ENCODE data around the gene IGSF8. TPM values are rescaled to one million over a fixed set of nuclear protein-coding genes. Genes with fewer than 3 reads are reported as not detected.

IGSF8 gene
- total RNA-seq, 1 donor from 2014 or later: 21.6 TPM

GRCh38 chr1:160047111-160047991 lies 51.1 kb downstream of the IGSF8 start:
- TF ChIP-seq, protein P1, sequence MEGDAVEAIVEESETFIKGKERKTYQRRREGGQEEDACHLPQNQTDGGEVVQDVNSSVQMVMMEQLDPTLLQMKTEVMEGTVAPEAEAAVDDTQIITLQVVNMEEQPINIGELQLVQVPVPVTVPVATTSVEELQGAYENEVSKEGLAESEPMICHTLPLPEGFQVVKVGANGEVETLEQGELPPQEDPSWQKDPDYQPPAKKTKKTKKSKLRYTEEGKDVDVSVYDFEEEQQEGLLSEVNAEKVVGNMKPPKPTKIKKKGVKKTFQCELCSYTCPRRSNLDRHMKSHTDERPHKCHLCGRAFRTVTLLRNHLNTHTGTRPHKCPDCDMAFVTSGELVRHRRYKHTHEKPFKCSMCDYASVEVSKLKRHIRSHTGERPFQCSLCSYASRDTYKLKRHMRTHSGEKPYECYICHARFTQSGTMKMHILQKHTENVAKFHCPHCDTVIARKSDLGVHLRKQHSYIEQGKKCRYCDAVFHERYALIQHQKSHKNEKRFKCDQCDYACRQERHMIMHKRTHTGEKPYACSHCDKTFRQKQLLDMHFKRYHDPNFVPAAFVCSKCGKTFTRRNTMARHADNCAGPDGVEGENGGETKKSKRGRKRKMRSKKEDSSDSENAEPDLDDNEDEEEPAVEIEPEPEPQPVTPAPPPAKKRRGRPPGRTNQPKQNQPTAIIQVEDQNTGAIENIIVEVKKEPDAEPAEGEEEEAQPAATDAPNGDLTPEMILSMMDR (IDR thresholded peaks at IDR 0.05): no peak
- TF ChIP-seq POLR2AphosphoS5 (IDR thresholded peaks at IDR 0.05; ENCODE audit: insufficient read depth in 1 of 2, low read depth in 1 of 2): no peak
- DNase-seq (ENCODE audit: extremely low spot score in 2 of 2): peak in 1 of 2 donors; percentile 29
- Histone ChIP-seq H3K4me1 (no peaks in the 10 kb centered on the region), H3K27me3 (no peaks in the 10 kb centered on the region), H3K4me3 (no peak overlapping the region), H3K9me3 (no peaks in the 10 kb centered on the region), H3K27ac (no peak overlapping the region), H3K36me3 (no peaks in the 10 kb centered on the region)
- intact Hi-C loops (cut with DNase I): no loop called here

DNA sequence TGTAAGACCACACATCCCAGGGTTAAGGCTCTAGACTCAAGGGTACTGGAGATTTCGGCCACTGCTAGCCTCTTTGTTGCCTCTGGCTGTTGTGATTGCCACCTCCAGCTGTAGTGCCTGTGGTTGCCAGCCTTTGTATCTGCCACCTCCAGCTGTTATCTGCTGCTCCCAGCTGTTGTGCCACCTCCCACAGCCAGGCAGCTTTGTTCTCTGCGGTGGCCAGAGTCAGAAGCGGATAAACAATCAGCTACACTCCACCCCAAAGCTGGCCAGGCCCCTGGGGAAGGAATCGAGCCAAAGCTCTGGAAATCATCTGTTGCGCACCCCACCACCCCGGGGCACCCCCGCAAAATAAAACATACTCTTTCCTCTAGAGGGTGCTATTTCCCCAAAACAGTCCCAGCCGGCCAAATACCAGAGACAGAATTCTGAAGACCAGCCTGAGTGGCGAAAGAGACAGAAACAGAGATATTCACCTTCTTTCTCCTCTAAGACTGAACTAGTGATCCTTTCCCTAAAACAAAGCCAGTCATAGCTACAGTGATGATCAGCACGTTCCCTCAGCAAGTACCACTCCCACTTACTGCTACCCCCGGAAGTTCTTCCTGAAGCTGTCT lies 51.8 kb downstream of the IGSF8 start:
- Histone ChIP-seq H3K9me3 (no peaks in the 10 kb centered on the region), H3K4me3 (no peak overlapping the region), H3K36me3 (no peaks in the 10 kb centered on the region), H3K4me1 (no peaks in the 10 kb centered on the region), H3K27me3 (no peaks in the 10 kb centered on the region), H3K27ac (no peak overlapping the region)
- TF ChIP-seq, protein P1 (IDR thresholded peaks at IDR 0.05): peak; percentile 25 to 58 (median 35)
- no peak for TF ChIP-seq POLR2A (IDR thresholded peaks at IDR 0.05)
- intact Hi-C loops (cut with DNase I): no loop called here
- DNase-seq (ENCODE audit: extremely low spot score in 2 of 2): peak in 1 of 2 donors; percentile 82

DNA sequence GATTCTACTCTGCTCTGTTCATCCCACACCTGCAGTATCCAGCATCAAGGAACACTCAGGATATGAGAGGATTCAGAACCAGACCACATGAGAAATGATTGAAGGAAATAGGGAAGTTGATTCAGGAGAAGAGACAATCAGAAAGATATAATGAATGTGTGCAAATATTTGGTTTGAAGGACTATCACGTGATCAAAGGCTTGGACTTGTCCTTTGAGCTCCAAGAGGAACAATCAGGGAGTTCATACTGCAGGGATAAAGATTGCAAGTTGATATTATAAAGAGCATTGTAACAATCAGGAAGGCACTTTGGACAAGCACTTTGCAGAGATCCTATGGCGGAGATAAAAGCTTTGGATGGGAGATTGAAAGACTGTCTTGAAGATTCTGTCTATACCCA lies 52.8 kb downstream of the IGSF8 start:
- H3K9me3 ChIP-seq: no peaks in the 10 kb centered on the region
- no peak overlapping the region for H3K27ac ChIP-seq
- TF ChIP-seq, protein P1 (IDR thresholded peaks at IDR 0.05): no peak
- TF ChIP-seq POLR2A (IDR thresholded peaks at IDR 0.05) (no peak), POLR2AphosphoS5 (IDR thresholded peaks at IDR 0.05; ENCODE audit: insufficient read depth in 1 of 2, low read depth in 1 of 2) (no peak)
- intact Hi-C loops (cut with DNase I): no loop called here
- no peak overlapping the region for H3K4me3 ChIP-seq
- H3K36me3 ChIP-seq: no peaks in the 10 kb centered on the region
- H3K27me3 ChIP-seq: no peaks in the 10 kb centered on the region
- no peaks in the 10 kb centered on the region for H3K4me1 ChIP-seq
- no peak for DNase-seq (ENCODE audit: extremely low spot score in 2 of 2)

GRCh38 chr1:160043543-160043942 lies 54.9 kb downstream of the IGSF8 start:
- no peaks in the 10 kb centered on the region for H3K27me3 ChIP-seq
- no peaks in the 10 kb centered on the region for H3K9me3 ChIP-seq
- TF ChIP-seq POLR2AphosphoS5 (IDR thresholded peaks at IDR 0.05; ENCODE audit: insufficient read depth in 1 of 2, low read depth in 1 of 2) (no peak), POLR2A (IDR thresholded peaks at IDR 0.05) (no peak)
- TF ChIP-seq, protein P1 (IDR thresholded peaks at IDR 0.05): no peak
- no peak overlapping the region for H3K27ac ChIP-seq
- H3K36me3 ChIP-seq: no peaks in the 10 kb centered on the region
- no peak for DNase-seq (ENCODE audit: extremely low spot score in 2 of 2)
- intact Hi-C loops (cut with DNase I): no loop called here
- no peak overlapping the region for H3K4me3 ChIP-seq
- no peaks in the 10 kb centered on the region for H3K4me1 ChIP-seq

Other genes with a start within 250 kb of the IGSF8 start
- not detected for gene VSIG8, start 236.0 kb downstream of the IGSF8 start, total RNA-seq
- not detected for gene CFAP45, start 198.5 kb downstream of the IGSF8 start, total RNA-seq
- gene TAGLN2, start 173.1 kb downstream of the IGSF8 start, total RNA-seq: 290 TPM
- 5.6 TPM for gene IGSF9, start 153.0 kb downstream of the IGSF8 start, total RNA-seq
- not detected for gene SLAMF9, start 144.4 kb downstream of the IGSF8 start, total RNA-seq
- gene PIGM, start 66.6 kb downstream of the IGSF8 start, total RNA-seq: 2.7 TPM
- not detected for gene KCNJ10, start 28.5 kb downstream of the IGSF8 start, total RNA-seq
- gene KCNJ9, start 17.1 kb downstream of the IGSF8 start, total RNA-seq: not detected
- 11.0 TPM for gene ATP1A2, start 17.1 kb upstream of the IGSF8 start, total RNA-seq
- gene ATP1A4, start 53.0 kb upstream of the IGSF8 start, total RNA-seq: not detected
- not detected for gene CASQ1, start 92.0 kb upstream of the IGSF8 start, total RNA-seq
- 89.1 TPM for gene PEA15, start 106.8 kb upstream of the IGSF8 start, total RNA-seq
- 145 TPM for gene DCAF8, start 163.9 kb upstream of the IGSF8 start, total RNA-seq
- gene PEX19, start 186.5 kb upstream of the IGSF8 start, total RNA-seq: 47.9 TPM
- 106 TPM for gene COPA, start 244.6 kb upstream of the IGSF8 start, total RNA-seq
- gene NCSTN, start 244.8 kb upstream of the IGSF8 start, total RNA-seq: 50.6 TPM

Measured in vagina (tissue), 2 donors.